Coronary artery (tissue), 2 donors: ENCODE measurements around the gene HOXB1.

ENCODE experiments used
- DNase-seq: peaks from one replicate; pipeline ENCODE4 v3.0.0-alpha.2; 2017; ENCODE audit warnings: low spot score
- H3K27ac ChIP-seq, 2 donors: fragments of 200-600 bp; sonication (generic); one replicate each; pipeline ENCODE4 v1.5.1; 2016 to 2019
- H3K4me3 ChIP-seq: fragments of 200-600 bp; sonication (generic); 2 replicates; pipeline ENCODE4 v1.5.1; 2016; ENCODE audit warnings: mild to moderate bottlenecking, moderate library complexity
- CTCF ChIP-seq: fragments of 200-600 bp; sonication (generic); IDR thresholded peaks from one replicate; pipeline ENCODE4 v1.5.1; 2019; ENCODE audit warnings: antibody characterized with exemption

Gene HOXB1

GRCh38 chr17:48544349-48545021 lies 13.7 kb upstream of the HOXB1 start:
- TF ChIP-seq CTCF: no peak
- Histone ChIP-seq H3K4me3 (peak overlapping the region; percentile 87), H3K27ac (peak overlapping the region; percentile 89 to 97)
- peak; percentile 95 for DNase-seq

- H3K4me3 ChIP-seq: peak overlapping the region; percentile 87
- no peak for DNase-seq
- TF ChIP-seq CTCF: no peak
- peak overlapping the region; percentile 89 to 97 for H3K27ac ChIP-seq
These were observed 13.1 kb upstream of the HOXB1 start for GRCh38 chr17:48543854-48544348.

DNA sequence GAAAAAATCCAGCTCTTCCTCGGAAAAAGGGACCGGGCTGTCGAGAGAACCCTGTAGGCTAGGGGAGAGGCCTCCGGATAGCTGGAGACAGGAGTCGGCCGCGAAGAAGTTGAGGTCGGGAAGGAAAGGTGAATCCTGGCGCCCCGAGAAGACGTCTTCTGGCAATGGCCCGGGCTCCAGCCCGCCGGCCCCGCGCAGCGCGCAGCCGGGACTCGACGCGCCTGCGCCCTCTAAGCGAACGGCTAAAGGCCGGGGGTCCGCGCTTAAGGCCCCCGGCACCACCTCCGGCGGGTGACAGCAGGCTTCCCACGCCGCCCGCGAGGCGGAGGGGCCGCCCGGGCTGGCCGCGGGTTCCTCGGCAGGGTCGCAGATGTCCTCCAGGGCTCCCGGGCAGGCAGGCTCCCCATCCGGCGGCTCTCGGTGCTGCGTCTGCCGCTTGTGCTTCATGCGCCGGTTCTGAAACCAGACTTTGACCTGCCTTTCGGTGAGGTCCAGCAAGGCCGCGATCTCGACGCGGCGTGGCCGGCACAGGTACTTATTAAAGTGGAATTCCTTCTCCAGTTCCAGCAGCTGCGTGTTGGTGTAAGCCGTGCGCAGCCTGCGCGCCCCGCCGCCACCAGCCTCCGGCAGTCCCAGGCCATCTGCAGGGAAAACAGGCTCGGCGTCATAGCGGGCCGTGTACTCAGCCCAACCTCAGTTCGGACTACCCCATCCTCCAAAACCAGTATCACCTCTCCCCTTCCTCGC lies 12.5 kb upstream of the HOXB1 start:
- TF ChIP-seq CTCF: peak; percentile 10
- no peak for DNase-seq
- Histone ChIP-seq H3K4me3 (peak overlapping the region; percentile 87), H3K27ac (peak overlapping the region; percentile 89 to 97)

GRCh38 chr17:48542698-48543106 lies 11.9 kb upstream of the HOXB1 start:
- H3K4me3 ChIP-seq: peak overlapping the region; percentile 87
- no peak for DNase-seq
- no peak for TF ChIP-seq CTCF
- peak overlapping the region; percentile 89 to 97 for H3K27ac ChIP-seq

- peak overlapping the region; percentile 87 for H3K4me3 ChIP-seq
- no peak for DNase-seq
- TF ChIP-seq CTCF: no peak
- peak overlapping the region; percentile 89 to 93 for H3K27ac ChIP-seq
These were observed 11.4 kb upstream of the HOXB1 start for GRCh38 chr17:48542114-48542656.

GRCh38 chr17:48541577-48542113 lies 10.8 kb upstream of the HOXB1 start:
- TF ChIP-seq CTCF: no peak
- Histone ChIP-seq H3K27ac (peak overlapping the region; percentile 89 to 93), H3K4me3 (peak overlapping the region; percentile 87)
- peak; percentile 86 for DNase-seq
